ENCODE results near the gene KCNB1.

- TF ChIP-seq CTCF (IDR thresholded peaks at IDR 0.05; ENCODE audit: low read depth, low read length, missing input control) (no peak), FOXA1 (IDR thresholded peaks at IDR 0.05) (no peak), JUND (IDR thresholded peaks at IDR 0.05) (no peak), ZBTB33 (IDR thresholded peaks at IDR 0.05) (no peak), YY1 (IDR thresholded peaks at IDR 0.05) (no peak), MAX (IDR thresholded peaks at IDR 0.05) (no peak), REST (IDR thresholded peaks at IDR 0.05) (no peak), GABPA (IDR thresholded peaks at IDR 0.05 in 1 of 2, conservative IDR thresholded peaks at IDR 0.05 in 1 of 2) (no peak), RAD21 (IDR thresholded peaks at IDR 0.05) (no peak)
Observed at GRCh38 chr20:49349078-49349477, 133.4 kb downstream of the KCNB1 start.
